Large intestine (tissue), 3 donors: Measurements from ENCODE around the gene CNDP1. TPM values are rescaled to one million over a fixed set of nuclear protein-coding genes. Genes with fewer than 3 reads are reported as not detected.

Source experiments
- DNase-seq, 2 donors: peaks; one replicate each; pipeline versions ENCODE4 v3.0.0 to v3.0.0-alpha.2; 2013
- H3K27ac ChIP-seq: one replicate; pipeline ENCODE4 v1.5.1; 2013; ENCODE audit warnings: low read length
- H3K27me3 ChIP-seq: 2 replicates; pipeline ENCODE4 v1.6.1; 2013; ENCODE audit warnings: low read length; ENCODE audit not compliant: control insufficient read depth, insufficient read depth
- H3K36me3 ChIP-seq: 2 replicates; pipeline ENCODE4 v1.6.1; 2013; ENCODE audit warnings: low read length; ENCODE audit not compliant: control insufficient read depth, insufficient read depth
- H3K4me1 ChIP-seq: one replicate; pipeline ENCODE4 v1.6.1; 2013; ENCODE audit warnings: low read length; ENCODE audit not compliant: control insufficient read depth, insufficient read depth
- H3K4me3 ChIP-seq: one replicate; pipeline ENCODE4 v1.5.1; 2013; ENCODE audit warnings: low read length
- H3K9me3 ChIP-seq: one replicate; pipeline ENCODE4 v1.6.1; 2013; ENCODE audit warnings: mild to moderate bottlenecking, low read depth, low read length, moderate library complexity; ENCODE audit not compliant: control insufficient read depth
- WGBS: methylation state at CpG from one replicate; pipeline ENCODE4 v1.1.5; 2013; ENCODE audit warnings: low lambda C conversion rate; ENCODE audit not compliant: insufficient coverage; 5-methylcytosine and 5-hydroxymethylcytosine counted together
- polyA plus RNA-seq: library from polyadenylated mRNA; unstranded; fragments of 120-200 nt; gene quantifications from one replicate; pipeline ENCODE4 v1.2.1, GENCODE V29; 2013

CNDP1 gene
- polyA plus RNA-seq, 1 donor: 0.27 TPM

DNA sequence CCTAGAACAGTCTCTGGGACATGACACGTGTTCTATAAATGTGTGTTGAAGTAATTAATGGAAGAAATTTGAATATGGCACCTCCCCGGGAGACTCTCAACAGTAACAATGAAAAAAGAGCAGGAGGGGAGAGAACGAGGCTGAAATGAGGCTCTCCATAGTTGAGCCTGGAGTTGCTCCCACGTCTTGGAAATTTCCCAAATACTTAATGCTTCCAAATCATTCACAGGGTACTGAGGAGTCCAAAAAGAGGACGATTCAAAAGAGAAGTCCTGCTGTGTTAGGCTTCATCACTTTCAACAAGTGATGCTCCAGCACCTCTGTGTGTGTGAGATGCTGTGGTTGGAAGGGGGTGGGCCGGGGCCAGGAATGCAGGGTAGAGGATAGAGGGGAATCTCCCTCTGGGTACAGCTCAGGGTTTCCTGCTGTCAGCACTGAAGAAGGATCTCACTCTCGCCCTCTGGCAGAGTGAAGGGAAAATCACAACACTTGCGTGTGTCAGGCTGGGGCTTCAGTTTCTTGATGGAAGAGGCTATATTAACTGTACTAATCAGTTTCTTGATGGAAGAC, 45.3 kb downstream of the CNDP1 start:
- no peak overlapping the region for H3K27ac ChIP-seq
- H3K36me3 ChIP-seq: no peaks in the 10 kb centered on the region
- no peaks in the 10 kb centered on the region for H3K9me3 ChIP-seq
- WGBS: 40% methylated on average over 1 of the region's 8 CpGs
- no peak for DNase-seq
- no peaks in the 10 kb centered on the region for H3K27me3 ChIP-seq
- no peak overlapping the region for H3K4me3 ChIP-seq
- no peaks in the 10 kb centered on the region for H3K4me1 ChIP-seq

GRCh38 chr18:74582642-74583041, 48.3 kb downstream of the CNDP1 start:
- Histone ChIP-seq H3K4me1 (no peaks in the 10 kb centered on the region), H3K27me3 (no peaks in the 10 kb centered on the region), H3K27ac (no peak overlapping the region), H3K9me3 (no peaks in the 10 kb centered on the region), H3K36me3 (no peaks in the 10 kb centered on the region), H3K4me3 (no peak overlapping the region)
- 61% methylated on average over 4 of the region's 6 CpGs for WGBS
- no peak for DNase-seq

DNA sequence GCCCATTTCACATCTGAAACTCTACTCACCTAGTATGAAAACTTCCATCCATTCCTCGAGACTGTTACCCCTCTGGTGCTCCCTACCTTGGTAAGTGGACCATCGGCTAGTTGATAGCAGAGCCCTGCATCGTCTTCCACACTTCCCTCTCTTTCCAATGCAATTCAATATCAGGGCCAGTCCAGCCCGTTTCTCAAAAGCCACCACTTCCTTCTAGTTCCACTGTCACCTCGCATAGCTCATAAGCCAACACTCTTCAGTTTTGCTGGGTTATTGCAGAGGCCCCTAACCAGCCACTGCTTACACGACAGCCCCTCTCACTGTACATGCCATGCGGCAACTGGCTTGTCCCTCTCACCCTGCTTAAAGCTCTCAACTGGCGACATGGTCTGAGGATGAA, 53.1 kb downstream of the CNDP1 start:
- H3K4me3 ChIP-seq: no peak overlapping the region
- H3K36me3 ChIP-seq: no peaks in the 10 kb centered on the region
- DNase-seq: no peak
- no peaks in the 10 kb centered on the region for H3K9me3 ChIP-seq
- no peak overlapping the region for H3K27ac ChIP-seq
- WGBS: 90% methylated on average over 4 of the region's 8 CpGs
- H3K4me1 ChIP-seq: no peaks in the 10 kb centered on the region
- H3K27me3 ChIP-seq: no peaks in the 10 kb centered on the region

- H3K4me3 ChIP-seq: no peak overlapping the region
- H3K9me3 ChIP-seq: no peaks in the 10 kb centered on the region
- H3K27ac ChIP-seq: no peak overlapping the region
- H3K4me1 ChIP-seq: no peaks in the 10 kb centered on the region
- no CpG with 5 or more reads among the region's 6 CpGs for WGBS
- peak; percentile 33 to 49 for DNase-seq
- H3K27me3 ChIP-seq: no peaks in the 10 kb centered on the region
- peaks cover 2% of the 10 kb centered on the region for H3K36me3 ChIP-seq
These were observed 54.7 kb downstream of the CNDP1 start for GRCh38 chr18:74589021-74589420.

- Histone ChIP-seq H3K27me3 (no peaks in the 10 kb centered on the region), H3K36me3 (peaks cover 5% of the 10 kb centered on the region), H3K9me3 (no peaks in the 10 kb centered on the region), H3K4me3 (no peak overlapping the region), H3K27ac (no peak overlapping the region), H3K4me1 (no peaks in the 10 kb centered on the region)
- 83% methylated on average over 1 of the region's 3 CpGs for WGBS
- no peak for DNase-seq
These were observed 55.5 kb downstream of the CNDP1 start for GRCh38 chr18:74589811-74590210.

GRCh38 chr18:74590671-74591070, 56.4 kb downstream of the CNDP1 start:
- DNase-seq: no peak
- no peak overlapping the region for H3K4me3 ChIP-seq
- no CpG with 5 or more reads among the region's 1 CpG for WGBS
- H3K9me3 ChIP-seq: no peaks in the 10 kb centered on the region
- peaks cover 5% of the 10 kb centered on the region for H3K36me3 ChIP-seq
- H3K27me3 ChIP-seq: no peaks in the 10 kb centered on the region
- H3K27ac ChIP-seq: no peak overlapping the region
- no peaks in the 10 kb centered on the region for H3K4me1 ChIP-seq

DNA sequence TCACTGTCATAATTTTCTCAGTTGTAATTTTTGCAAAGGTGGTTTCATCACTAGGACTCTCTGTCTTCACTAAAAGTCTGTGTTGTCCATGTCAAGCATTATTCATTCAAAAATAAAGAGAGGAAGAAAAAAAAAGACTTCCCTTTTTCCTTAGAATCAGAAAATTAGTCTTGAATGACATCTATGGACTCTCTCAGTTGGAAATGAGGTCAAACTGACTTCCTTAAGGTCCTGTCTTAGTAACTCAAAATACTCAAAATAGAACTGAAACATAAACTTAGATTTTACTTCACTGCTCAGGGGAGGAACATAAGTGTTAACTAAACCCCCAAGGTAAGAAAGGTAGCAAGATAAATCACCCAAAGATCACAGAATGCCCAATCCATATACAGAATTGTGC, 61.1 kb downstream of the CNDP1 start:
- H3K27ac ChIP-seq: no peak overlapping the region
- no peak for DNase-seq
- H3K9me3 ChIP-seq: no peaks in the 10 kb centered on the region
- no peak overlapping the region for H3K4me3 ChIP-seq
- peaks cover 5% of the 10 kb centered on the region for H3K36me3 ChIP-seq
- H3K4me1 ChIP-seq: peaks cover 14% of the 10 kb centered on the region
- no peaks in the 10 kb centered on the region for H3K27me3 ChIP-seq

- H3K4me1 ChIP-seq: peaks cover 14% of the 10 kb centered on the region
- H3K36me3 ChIP-seq: peaks cover 5% of the 10 kb centered on the region
- no peaks in the 10 kb centered on the region for H3K27me3 ChIP-seq
- no CpG with 5 or more reads among the region's 41 CpGs for WGBS
- H3K27ac ChIP-seq: peak overlapping the region; percentile 85
- peak; percentile 51 to 94 for DNase-seq
- peak overlapping the region; percentile 68 for H3K4me3 ChIP-seq
- no peaks in the 10 kb centered on the region for H3K9me3 ChIP-seq
These were observed 62.8 kb downstream of the CNDP1 start for GRCh38 chr18:74597034-74597661.

GRCh38 chr18:74597662-74598349, 63.5 kb downstream of the CNDP1 start, which contains the start of gene ZNF407:
Gene ZNF407 (plus strand): TSS chr18:74597870. CDS start chr18:74631020, 33,150 bp downstream.
- no CpG with 5 or more reads among the region's 64 CpGs for WGBS
- H3K4me3 ChIP-seq: peak within 1 kb of the TSS; percentile 68
- H3K27me3 ChIP-seq: no peaks in the 10 kb centered on the region
- peaks cover 5% of the 10 kb centered on the region for H3K36me3 ChIP-seq
- peak within 1 kb of the TSS; percentile 85 for H3K27ac ChIP-seq
- no peaks in the 10 kb centered on the region for H3K9me3 ChIP-seq
- peaks cover 14% of the 10 kb centered on the region for H3K4me1 ChIP-seq
- peak; percentile 86 to 96 for DNase-seq

- DNase-seq: peak in 1 of 2 donors; percentile 47
- no CpG with 5 or more reads among the region's 44 CpGs for WGBS
- H3K4me1 ChIP-seq: peaks cover 14% of the 10 kb centered on the region
- H3K4me3 ChIP-seq: peak overlapping the region; percentile 68
- peak overlapping the region; percentile 85 for H3K27ac ChIP-seq
- no peaks in the 10 kb centered on the region for H3K9me3 ChIP-seq
- no peaks in the 10 kb centered on the region for H3K27me3 ChIP-seq
- H3K36me3 ChIP-seq: peaks cover 5% of the 10 kb centered on the region
These were observed 64.2 kb downstream of the CNDP1 start for GRCh38 chr18:74598350-74599001.
